ENCODE measurements around the gene RHBDD3. TPM values are rescaled to one million over a fixed set of nuclear protein-coding genes. Genes with fewer than 3 reads are reported as not detected.
"Not testable (repeated sequence)": the region's sequence is repeated elsewhere in the genome, so short reads cannot be mapped to it uniquely, and the experiment has no call there.

The RHBDD3 gene
- total and polyA plus RNA-seq, 5 donors = 16.8 to 20.8 (median 17.9) TPM

- H3K4me1 ChIP-seq (ENCODE audit: control insufficient read depth, insufficient read depth, low read length) = no peaks in the 10 kb centered on the region
- H3K9me3 ChIP-seq (ENCODE audit: control insufficient read depth, low read length) = no peaks in the 10 kb centered on the region
- 93% methylated on average over 17 of the region's 17 CpGs for WGBS
- H3K4me3 ChIP-seq (ENCODE audit: low read length) = no peak overlapping the region
- ATAC-seq (no peak), DNase-seq (no peak)
- intact Hi-C loops (cut with DNase I) = no loop called here
- H3K27me3 ChIP-seq (ENCODE audit: control insufficient read depth, insufficient read depth) = no peaks in the 10 kb centered on the region
- no peak overlapping the region for H3K27ac ChIP-seq (ENCODE audit: low read length)
These were observed 9.2 kb downstream of the RHBDD3 start for GRCh38 chr22:29258407-29259252.

DNA sequence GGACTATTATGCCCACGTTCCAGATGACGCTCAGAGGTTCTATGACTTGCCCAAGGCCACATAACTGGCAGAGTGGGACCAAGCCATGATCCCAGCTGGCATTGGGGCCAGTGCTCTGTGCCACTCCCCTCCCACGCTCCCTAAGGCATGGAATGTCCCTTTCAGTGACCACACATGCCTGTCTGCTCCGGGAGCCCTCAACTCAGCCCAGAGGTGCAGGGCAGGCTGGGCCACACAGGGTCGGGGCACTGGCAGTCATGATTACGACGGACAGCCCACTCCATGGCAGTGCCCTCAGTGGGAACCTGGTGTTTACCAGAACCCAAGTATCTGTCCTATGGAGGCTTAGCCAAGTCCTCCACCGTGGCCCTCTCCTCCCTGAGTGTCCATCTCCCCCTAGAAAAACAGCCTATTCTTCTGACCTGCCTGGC, 10.0 kb downstream of the RHBDD3 start:
- DNase-seq (no peak), ATAC-seq (peak in 1 of 2 donors; percentile 9)
- intact Hi-C loops (cut with DNase I) = no loop called here
- H3K9me3 ChIP-seq (ENCODE audit: control insufficient read depth, low read length) = no peaks in the 10 kb centered on the region
- no peaks in the 10 kb centered on the region for H3K4me1 ChIP-seq (ENCODE audit: control insufficient read depth, insufficient read depth, low read length)
- 73% methylated on average over 8 of the region's 8 CpGs for WGBS
- no peaks in the 10 kb centered on the region for H3K27me3 ChIP-seq (ENCODE audit: control insufficient read depth, insufficient read depth)
- no peak overlapping the region for H3K4me3 ChIP-seq (ENCODE audit: low read length)
- no peak overlapping the region for H3K27ac ChIP-seq (ENCODE audit: low read length)

GRCh38 chr22:29256606-29257325, 11.0 kb downstream of the RHBDD3 start:
- intact Hi-C loops (cut with DNase I) = no loop called here
- Histone ChIP-seq H3K4me1 (ENCODE audit: control insufficient read depth, insufficient read depth, low read length) (no peaks in the 10 kb centered on the region), H3K27ac (ENCODE audit: low read length) (no peak overlapping the region), H3K27me3 (ENCODE audit: control insufficient read depth, insufficient read depth) (no peaks in the 10 kb centered on the region), H3K9me3 (ENCODE audit: control insufficient read depth, low read length) (no peaks in the 10 kb centered on the region), H3K4me3 (ENCODE audit: low read length) (no peak overlapping the region)
- ATAC-seq (no peak), DNase-seq (no peak)
- WGBS = 88% methylated on average over 8 of the region's 8 CpGs

GRCh38 chr22:29255064-29255621, 12.6 kb downstream of the RHBDD3 start:
- intact Hi-C loops (cut with DNase I) = no loop called here

DNA sequence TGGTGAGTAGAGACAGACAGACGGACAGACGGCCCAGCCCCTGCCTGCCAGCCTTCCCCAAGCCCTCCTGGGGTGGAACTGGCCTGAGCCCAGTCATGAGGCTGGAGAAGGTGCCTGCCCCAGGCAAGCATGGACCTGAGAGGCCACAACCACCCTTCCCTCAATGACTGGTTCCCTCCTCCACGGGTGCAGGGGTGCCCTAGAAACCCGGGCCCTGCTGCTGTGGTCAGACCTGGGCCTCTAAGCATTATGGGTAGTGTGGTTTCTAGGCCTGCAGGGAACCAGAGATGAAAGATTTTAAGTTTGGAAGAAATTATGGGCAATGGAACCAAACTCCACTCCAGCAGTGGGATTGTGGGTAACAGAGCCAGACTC, 13.5 kb downstream of the RHBDD3 start:
- Histone ChIP-seq H3K9me3 (ENCODE audit: control insufficient read depth, low read length) (no peaks in the 10 kb centered on the region), H3K4me1 (ENCODE audit: control insufficient read depth, insufficient read depth, low read length) (no peaks in the 10 kb centered on the region), H3K4me3 (ENCODE audit: low read length) (no peak overlapping the region), H3K27me3 (ENCODE audit: control insufficient read depth, insufficient read depth) (no peaks in the 10 kb centered on the region), H3K27ac (ENCODE audit: low read length) (no peak overlapping the region)
- intact Hi-C loops (cut with DNase I) = no loop called here
- WGBS = 70% methylated on average over 4 of the region's 4 CpGs
- no peak for ATAC-seq
- DNase-seq = no peak

More at GRCh38 chr22:29255064-29255621, 12.6 kb downstream of the RHBDD3 start:
- H3K4me1 ChIP-seq (ENCODE audit: control insufficient read depth, insufficient read depth, low read length) = no peaks in the 10 kb centered on the region
- DNase-seq = no peak
- no peak for ATAC-seq
- WGBS = 99% methylated on average over 11 of the region's 11 CpGs
- no peak overlapping the region for H3K4me3 ChIP-seq (ENCODE audit: low read length)
- no peaks in the 10 kb centered on the region for H3K27me3 ChIP-seq (ENCODE audit: control insufficient read depth, insufficient read depth)
- no peak overlapping the region for H3K27ac ChIP-seq (ENCODE audit: low read length)
- no peaks in the 10 kb centered on the region for H3K9me3 ChIP-seq (ENCODE audit: control insufficient read depth, low read length)

- H3K4me3 ChIP-seq (ENCODE audit: low read length) = no peak overlapping the region
- no peak for DNase-seq
- no peaks in the 10 kb centered on the region for H3K4me1 ChIP-seq (ENCODE audit: control insufficient read depth, insufficient read depth, low read length)
- no peaks in the 10 kb centered on the region for H3K9me3 ChIP-seq (ENCODE audit: control insufficient read depth, low read length)
- intact Hi-C loops (cut with DNase I) = no loop called here
- ATAC-seq = no peak
- 76% methylated on average over 14 of the region's 14 CpGs for WGBS
- H3K27me3 ChIP-seq (ENCODE audit: control insufficient read depth, insufficient read depth) = no peaks in the 10 kb centered on the region
- no peak overlapping the region for H3K27ac ChIP-seq (ENCODE audit: low read length)
These were observed 14.1 kb downstream of the RHBDD3 start for GRCh38 chr22:29253561-29254285.

GRCh38 chr22:29251981-29252911, 15.5 kb downstream of the RHBDD3 start:
- H3K4me3 ChIP-seq (ENCODE audit: low read length) = no peak overlapping the region
- H3K9me3 ChIP-seq (ENCODE audit: control insufficient read depth, low read length) = no peaks in the 10 kb centered on the region
- no peak for DNase-seq
- WGBS = 88% methylated on average over 10 of the region's 10 CpGs
- intact Hi-C loops (cut with DNase I) = no loop called here
- H3K4me1 ChIP-seq (ENCODE audit: control insufficient read depth, insufficient read depth, low read length) = no peaks in the 10 kb centered on the region
- H3K27ac ChIP-seq (ENCODE audit: low read length) = no peak overlapping the region
- no peaks in the 10 kb centered on the region for H3K27me3 ChIP-seq (ENCODE audit: control insufficient read depth, insufficient read depth)
- ATAC-seq = no peak

DNA sequence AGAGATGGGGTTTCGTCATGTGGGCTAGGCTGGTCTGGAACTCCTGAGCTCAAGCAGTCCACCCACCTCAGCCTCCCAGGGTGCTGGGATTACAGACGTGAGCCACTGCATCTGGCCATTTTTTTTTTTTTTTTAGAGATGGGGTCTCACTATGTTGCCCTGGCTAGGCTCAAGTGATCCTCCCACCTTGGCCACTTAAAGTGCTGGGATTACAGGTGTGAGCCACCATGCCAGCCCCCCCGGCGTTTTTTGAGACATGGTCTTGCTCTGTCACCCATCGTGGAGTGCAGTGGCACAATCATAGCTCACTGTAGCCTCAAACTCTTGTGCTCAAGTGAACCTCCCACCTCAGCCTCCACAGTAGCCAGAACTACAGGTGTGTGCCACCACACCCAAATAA, 16.5 kb downstream of the RHBDD3 start:
- intact Hi-C loops (cut with DNase I) = no loop called here
- ATAC-seq = no peak
- WGBS = 95% methylated on average over 5 of the region's 5 CpGs
- Histone ChIP-seq H3K9me3 (ENCODE audit: control insufficient read depth, low read length) (no peaks in the 10 kb centered on the region), H3K27ac (ENCODE audit: low read length) (no peak overlapping the region), H3K4me1 (ENCODE audit: control insufficient read depth, insufficient read depth, low read length) (no peaks in the 10 kb centered on the region), H3K4me3 (ENCODE audit: low read length) (no peak overlapping the region), H3K27me3 (ENCODE audit: control insufficient read depth, insufficient read depth) (no peaks in the 10 kb centered on the region)
- DNase-seq = no peak

- H3K9me3 ChIP-seq (ENCODE audit: control insufficient read depth, low read length); H3K4me3 ChIP-seq (ENCODE audit: low read length); ATAC-seq; H3K27me3 ChIP-seq (ENCODE audit: control insufficient read depth, insufficient read depth); DNase-seq; H3K27ac ChIP-seq (ENCODE audit: low read length); H3K4me1 ChIP-seq (ENCODE audit: control insufficient read depth, insufficient read depth, low read length): not testable (repeated sequence)
- intact Hi-C loops (cut with DNase I) = loop anchor here (10.0 kb wide), 5 partner anchors 93 to 643 kb away; partner anchors contain the start of gene C22orf31 (in 1 of the 4)
- 95% methylated on average over 10 of the region's 10 CpGs for WGBS
These were observed 19.9 kb downstream of the RHBDD3 start for GRCh38 chr22:29247891-29248290.

Measured in right cardiac atrium (tissue), 5 donors.